H1 (cell line): ENCODE measurements around the gene SLC26A4.

Experiments used
- CTCF ChIP-seq, 3 experiments: IDR thresholded peaks; 1 replicate in 2 of 3; 2 replicates in 1 of 3; pipeline versions ENCODE4 v1.5.1 to v1.6.1; 2011; ENCODE audit warnings: low read length in 3 of 3, mild to moderate bottlenecking in 3 of 3, inconsistent platforms in 2 of 3, low read depth in 1 of 3, moderate library complexity in 1 of 3; ENCODE audit not compliant: insufficient read depth in 1 of 3; ENCODE audit errors: control extremely low read depth in 1 of 3
- EZH2 ChIP-seq: fragments of 200-600 bp; sonication (generic); IDR thresholded peaks from 2 replicates; pipeline ENCODE4 v1.7.1; 2012; ENCODE audit warnings: low read depth, mild to moderate bottlenecking, moderate library complexity, low read length, inconsistent platforms; ENCODE audit not compliant: severe bottlenecking
- FOSL1 ChIP-seq: IDR thresholded peaks from 2 replicates; pipeline ENCODE4 v1.6.1; 2011; ENCODE audit warnings: mild to moderate bottlenecking, low read depth, low read length, moderate library complexity; ENCODE audit not compliant: insufficient read depth
- GTF2F1 ChIP-seq: IDR thresholded peaks from 2 replicates; pipeline ENCODE4 v1.6.1; 2012; ENCODE audit warnings: low read depth, low read length, improper control_type of control experiment, borderline replicate concordance
- HDAC2 ChIP-seq, 2 experiments: fragments of 300-600 bp in 1 of 2; sonication (generic) in 1 of 2; IDR thresholded peaks; 2 replicates each; pipeline ENCODE4 v1.6.1; 2011 to 2012; ENCODE audit warnings: low read depth in 2 of 2, low read length in 2 of 2, mild to moderate bottlenecking in 2 of 2, moderate library complexity in 2 of 2, borderline replicate concordance in 1 of 2, inconsistent platforms in 1 of 2
- HDAC6 ChIP-seq: IDR thresholded peaks from one replicate; pipeline ENCODE4 v1.7.1; 2012; ENCODE audit warnings: low read depth, mild to moderate bottlenecking, inconsistent platforms, low read length, moderate library complexity
- KDM5A ChIP-seq: fragments of 200-600 bp; IDR thresholded peaks from 2 replicates; pipeline ENCODE4 v1.7.1; 2012; ENCODE audit warnings: mild to moderate bottlenecking, low read length, inconsistent platforms, mixed read lengths
- POLR2A ChIP-seq, 2 experiments: IDR thresholded peaks; 1 replicate in 1 of 2; 2 replicates in 1 of 2; pipeline ENCODE4 v1.6.1; 2011; ENCODE audit warnings: low read depth in 2 of 2, low read length in 2 of 2, mild to moderate bottlenecking in 2 of 2; ENCODE audit errors: control extremely low read depth in 1 of 2
- POLR2AphosphoS5 ChIP-seq: IDR thresholded peaks from 2 replicates; pipeline ENCODE4 v1.6.1; 2011; ENCODE audit warnings: low read depth, low read length
- RAD21 ChIP-seq, 2 experiments: IDR thresholded peaks in 1 of 2; conservative IDR thresholded peaks in 1 of 2; 2 replicates each; pipeline ENCODE4 v1.6.1; 2011; ENCODE audit warnings: low read depth in 2 of 2, low read length in 2 of 2, improper control_type of control experiment in 1 of 2, inconsistent platforms in 1 of 2, mild to moderate bottlenecking in 1 of 2, moderate library complexity in 1 of 2
- RXRA ChIP-seq: IDR thresholded peaks from 2 replicates; pipeline ENCODE4 v1.6.1; 2011; ENCODE audit warnings: low read depth, mild to moderate bottlenecking, low read length, moderate library complexity; ENCODE audit not compliant: insufficient read depth
- SIN3A ChIP-seq, 2 experiments: IDR thresholded peaks in 1 of 2; conservative IDR thresholded peaks in 1 of 2; 2 replicates each; pipeline ENCODE4 v1.6.1; 2011 to 2012; ENCODE audit warnings: low read length in 2 of 2, improper control_type of control experiment in 1 of 2, low read depth in 1 of 2, mild to moderate bottlenecking in 1 of 2
- TAF1 ChIP-seq: IDR thresholded peaks from 2 replicates; pipeline ENCODE4 v1.6.1; 2011; ENCODE audit warnings: mild to moderate bottlenecking, low read depth, low read length

GRCh38 chr7:107767391-107767790 lies 106.8 kb downstream of the SLC26A4 start:
- no peak for TF ChIP-seq POLR2AphosphoS5
- no peak for TF ChIP-seq KDM5A
- TF ChIP-seq POLR2A (IDR thresholded peaks at IDR 0.05; ENCODE audit: control extremely low read depth in 1 of 2, low read depth in 2 of 2, low read length in 2 of 2): no peak
- TF ChIP-seq GTF2F1: no peak
- no peak for TF ChIP-seq CTCF (IDR thresholded peaks at IDR 0.05; ENCODE audit: control extremely low read depth in 1 of 3, insufficient read depth in 1 of 3, low read depth in 1 of 3, low read length in 3 of 3)
- no peak for TF ChIP-seq EZH2
- no peak for TF ChIP-seq RAD21 (IDR thresholded peaks at IDR 0.05 in 1 of 2, conservative IDR thresholded peaks at IDR 0.05 in 1 of 2; ENCODE audit: low read depth in 2 of 2, low read length in 2 of 2)
- no peak for TF ChIP-seq SIN3A (conservative IDR thresholded peaks at IDR 0.05 in 1 of 2, IDR thresholded peaks at IDR 0.05 in 1 of 2; ENCODE audit: low read depth in 1 of 2, low read length in 2 of 2)
- no peak for TF ChIP-seq TAF1
- TF ChIP-seq RXRA: no peak
- no peak for TF ChIP-seq FOSL1
- TF ChIP-seq HDAC2 (IDR thresholded peaks at IDR 0.05; ENCODE audit: borderline replicate concordance in 1 of 2, low read depth in 2 of 2, low read length in 2 of 2): no peak
- TF ChIP-seq HDAC6: no peak
